Stimulated activated memory B cell treated with anti-CD40 and anti-IgM and Interleukin-4, amounts not matched to agents 10 μg/mL and 1 μg/mL and 100 μg/mL, for 72 hours (primary cell): ENCODE measurements around the gene MBD3L4.
"Not testable (repeated sequence)": the region's sequence is repeated elsewhere in the genome, so short reads cannot be mapped to it uniquely, and the experiment has no call there.

Experiments used
- ATAC-seq: fragments of 150-1000 bp; cut with Tn5 transposase; 2 replicates; pipeline ENCODE4 v1.10.0; 2021
- H3K27ac Mint-ChIP-seq: one replicate; pipeline ENCODE4 v1.8.0; 2022; ENCODE audit warnings: mild to moderate bottlenecking, mixed read lengths
- H3K27me3 Mint-ChIP-seq: one replicate; pipeline ENCODE4 v1.8.0; 2022; ENCODE audit warnings: mixed read lengths
- H3K36me3 Mint-ChIP-seq: one replicate; pipeline ENCODE4 v1.8.0; 2022; ENCODE audit warnings: mixed read lengths
- H3K4me1 Mint-ChIP-seq: one replicate; pipeline ENCODE4 v1.8.0; 2022; ENCODE audit warnings: mixed read lengths
- H3K4me3 Mint-ChIP-seq: one replicate; pipeline ENCODE4 v1.8.0; 2022; ENCODE audit warnings: mild to moderate bottlenecking, moderate library complexity, mixed read lengths
- H3K9me3 Mint-ChIP-seq: one replicate; pipeline ENCODE4 v1.8.0; 2022; ENCODE audit warnings: mixed read lengths

Gene MBD3L4

DNA sequence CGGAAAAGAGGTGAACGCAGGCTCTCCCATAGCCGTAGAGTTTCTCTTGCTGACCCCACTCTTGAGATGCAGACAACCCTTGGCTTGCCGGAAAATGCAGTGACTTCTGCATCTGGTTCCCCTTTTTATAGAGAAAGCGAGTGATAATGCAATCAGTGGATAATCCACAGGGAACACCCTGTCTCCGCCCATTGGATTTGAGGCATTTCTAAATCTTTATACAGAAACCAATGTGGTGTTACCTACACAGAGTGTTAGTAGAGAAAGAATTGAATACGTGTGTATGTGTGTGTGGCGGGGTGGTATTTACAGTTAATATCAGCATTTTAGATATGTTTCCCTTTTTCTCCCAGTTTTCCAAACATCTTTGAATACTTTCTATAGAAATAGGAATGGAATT, 18.6 kb upstream of the MBD3L4 start, which contains the start of gene MBD3L3:
Gene MBD3L3 (minus strand): TSS at position 101 of the 400 bp plus-strand sequence. CDS start 71 bp downstream, at position 30.
- H3K9me3 Mint-ChIP-seq, H3K27ac Mint-ChIP-seq, ATAC-seq, H3K4me3 Mint-ChIP-seq, H3K27me3 Mint-ChIP-seq, H3K4me1 Mint-ChIP-seq, H3K36me3 Mint-ChIP-seq: not testable (repeated sequence)

GRCh38 chr19:7056371-7056770, 16.4 kb upstream of the MBD3L4 start:
- H3K27me3 Mint-ChIP-seq, H3K27ac Mint-ChIP-seq, ATAC-seq, H3K4me1 Mint-ChIP-seq, H3K36me3 Mint-ChIP-seq, H3K9me3 Mint-ChIP-seq, H3K4me3 Mint-ChIP-seq: not testable (repeated sequence)

- not testable (repeated sequence) for H3K4me3 Mint-ChIP-seq
These were observed 15.7 kb upstream of the MBD3L4 start for GRCh38 chr19:7055679-7056078.

GRCh38 chr19:7054635-7055368, 14.8 kb upstream of the MBD3L4 start:
- not testable (repeated sequence) for ATAC-seq, H3K9me3 Mint-ChIP-seq, H3K27me3 Mint-ChIP-seq, H3K4me3 Mint-ChIP-seq, H3K27ac Mint-ChIP-seq, H3K36me3 Mint-ChIP-seq, H3K4me1 Mint-ChIP-seq

More at GRCh38 chr19:7055679-7056078, 15.7 kb upstream of the MBD3L4 start:
- H3K27ac Mint-ChIP-seq, ATAC-seq, H3K9me3 Mint-ChIP-seq, H3K27me3 Mint-ChIP-seq, H3K4me1 Mint-ChIP-seq, H3K36me3 Mint-ChIP-seq: not testable (repeated sequence)

GRCh38 chr19:7052896-7053295, 12.9 kb upstream of the MBD3L4 start:
- H3K4me1 Mint-ChIP-seq, H3K27ac Mint-ChIP-seq, H3K9me3 Mint-ChIP-seq, ATAC-seq, H3K27me3 Mint-ChIP-seq, H3K4me3 Mint-ChIP-seq, H3K36me3 Mint-ChIP-seq: not testable (repeated sequence)

- ATAC-seq, H3K27ac Mint-ChIP-seq, H3K36me3 Mint-ChIP-seq, H3K4me3 Mint-ChIP-seq, H3K4me1 Mint-ChIP-seq, H3K27me3 Mint-ChIP-seq, H3K9me3 Mint-ChIP-seq: not testable (repeated sequence)
These were observed 11.4 kb upstream of the MBD3L4 start for GRCh38 chr19:7051421-7051820.

- not testable (repeated sequence) for H3K27ac Mint-ChIP-seq, H3K4me3 Mint-ChIP-seq, H3K36me3 Mint-ChIP-seq, H3K27me3 Mint-ChIP-seq, ATAC-seq, H3K9me3 Mint-ChIP-seq, H3K4me1 Mint-ChIP-seq
These were observed 9.0 kb upstream of the MBD3L4 start, which contains the start of gene MBD3L2 for GRCh38 chr19:7049021-7049420. Gene MBD3L2, plus strand, starts transcription at chr19:7049321. Its CDS starts 53 bp downstream, at chr19:7049374.

DNA sequence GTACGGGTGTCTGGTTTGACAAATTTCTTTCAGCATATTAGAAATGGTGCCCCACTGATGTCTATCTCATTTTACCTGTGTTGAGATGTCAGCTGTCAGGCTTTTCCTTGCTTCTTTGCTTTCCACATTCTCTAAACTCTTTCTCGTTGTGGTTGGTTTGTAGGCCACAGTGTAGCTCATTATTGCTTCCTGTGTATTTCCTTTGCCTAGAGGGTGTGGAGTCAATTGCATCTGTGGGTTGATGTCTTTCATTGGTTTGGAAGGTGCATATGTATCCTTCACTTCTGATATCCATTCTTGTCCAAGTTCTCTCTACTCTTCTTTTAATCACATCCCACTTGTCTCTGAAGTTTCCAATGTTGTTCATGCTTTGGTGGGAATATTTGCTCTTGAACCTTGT, 1.6 kb upstream of the MBD3L4 start:
- H3K36me3 Mint-ChIP-seq, H3K27me3 Mint-ChIP-seq, H3K4me1 Mint-ChIP-seq, H3K4me3 Mint-ChIP-seq, H3K27ac Mint-ChIP-seq, H3K9me3 Mint-ChIP-seq, ATAC-seq: not testable (repeated sequence)

- not testable (repeated sequence) for H3K36me3 Mint-ChIP-seq, H3K4me1 Mint-ChIP-seq, H3K4me3 Mint-ChIP-seq, H3K27ac Mint-ChIP-seq, H3K27me3 Mint-ChIP-seq, ATAC-seq, H3K9me3 Mint-ChIP-seq
These were observed 9.7 kb downstream of the MBD3L4 start, which contains the start of gene MBD3L5 for GRCh38 chr19:7030278-7030677. Gene MBD3L5, plus strand, starts transcription at chr19:7030578. Its CDS starts 34 bp downstream, at chr19:7030612.

- H3K27ac Mint-ChIP-seq, H3K9me3 Mint-ChIP-seq, H3K4me1 Mint-ChIP-seq, H3K27me3 Mint-ChIP-seq, ATAC-seq, H3K36me3 Mint-ChIP-seq, H3K4me3 Mint-ChIP-seq: not testable (repeated sequence)
These were observed 11.2 kb downstream of the MBD3L4 start for GRCh38 chr19:7028790-7029189.

GRCh38 chr19:7021331-7021730, 18.6 kb downstream of the MBD3L4 start, which contains the start of gene MBD3L2B:
Gene MBD3L2B, minus strand, starts transcription at chr19:7021431. Its CDS starts 34 bp downstream, at chr19:7021397.
- ATAC-seq, H3K4me3 Mint-ChIP-seq, H3K36me3 Mint-ChIP-seq, H3K4me1 Mint-ChIP-seq, H3K9me3 Mint-ChIP-seq, H3K27ac Mint-ChIP-seq, H3K27me3 Mint-ChIP-seq: not testable (repeated sequence)

GRCh38 chr19:7018828-7019227, 21.2 kb downstream of the MBD3L4 start:
- Mint-ChIP-seq H3K4me3 (no peak overlapping the region), H3K27ac (no peak overlapping the region), H3K9me3 (no peaks in the 10 kb centered on the region), H3K36me3 (no peaks in the 10 kb centered on the region), H3K27me3 (peaks cover 7% of the 10 kb centered on the region), H3K4me1 (no peaks in the 10 kb centered on the region)
- ATAC-seq: no peak

GRCh38 chr19:7013678-7014077, 26.3 kb downstream of the MBD3L4 start:
- no peaks in the 10 kb centered on the region for H3K9me3 Mint-ChIP-seq
- no peak for ATAC-seq
- peaks cover 11% of the 10 kb centered on the region for H3K4me1 Mint-ChIP-seq
- H3K4me3 Mint-ChIP-seq: no peak overlapping the region
- no peaks in the 10 kb centered on the region for H3K36me3 Mint-ChIP-seq
- H3K27ac Mint-ChIP-seq: no peak overlapping the region
- peaks cover 7% of the 10 kb centered on the region for H3K27me3 Mint-ChIP-seq

- Mint-ChIP-seq H3K4me3 (no peak overlapping the region), H3K4me1 (peaks cover 18% of the 10 kb centered on the region), H3K27ac (peak overlapping the region; percentile 19), H3K9me3 (peaks cover 6% of the 10 kb centered on the region), H3K27me3 (peaks cover 13% of the 10 kb centered on the region), H3K36me3 (no peaks in the 10 kb centered on the region)
- ATAC-seq: peak; percentile 59
These were observed 29.0 kb downstream of the MBD3L4 start for GRCh38 chr19:7010722-7011593.

GRCh38 chr19:7007859-7008258, 32.1 kb downstream of the MBD3L4 start:
- peaks cover 6% of the 10 kb centered on the region for H3K9me3 Mint-ChIP-seq
- no peaks in the 10 kb centered on the region for H3K36me3 Mint-ChIP-seq
- no peak for ATAC-seq
- no peak overlapping the region for H3K4me3 Mint-ChIP-seq
- peaks cover 18% of the 10 kb centered on the region for H3K4me1 Mint-ChIP-seq
- H3K27me3 Mint-ChIP-seq: peaks cover 7% of the 10 kb centered on the region
- H3K27ac Mint-ChIP-seq: no peak overlapping the region
